D721Med (cell line): Measurements from ENCODE around the gene NT5C3B.

Experiments used
- DNase-seq: peaks from one replicate; pipeline ENCODE4 v3.0.0; 2011; ENCODE audit warnings: low spot score; ENCODE audit not compliant: insufficient read length
- FAIRE-seq: peaks from 2 replicates; lab custom pipeline; 2011; peaks lifted over from hg19 to GRCh38; lab: Jason Lieb, UNC
- TF ChIP-seq, protein P1 (sequence below): IDR thresholded peaks from 2 replicates; pipeline ENCODE4 v1.5.1; 2012; ENCODE audit warnings: mild to moderate bottlenecking, control low read depth; ENCODE audit not compliant: insufficient read depth; ENCODE audit errors: missing control alignments

The NT5C3B gene

DNA sequence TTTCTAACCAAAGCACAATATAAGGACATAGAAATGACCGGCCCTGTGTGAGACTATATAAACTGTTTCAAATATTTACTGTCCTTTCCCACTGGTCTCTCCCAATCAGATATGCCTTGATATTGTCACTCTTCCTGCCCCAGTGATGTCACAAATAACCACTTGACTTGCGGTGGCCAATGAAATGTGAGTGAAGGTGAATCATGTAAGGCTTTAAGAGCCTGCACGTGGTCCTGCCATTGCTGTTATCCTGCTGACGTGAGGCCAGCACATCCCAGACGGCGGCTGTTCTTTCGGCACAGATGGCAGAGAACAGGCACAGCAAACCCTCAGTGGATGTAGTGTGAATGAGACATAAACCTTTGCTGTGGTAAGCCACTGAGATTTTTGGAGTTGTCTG lies 34.6 kb upstream of the NT5C3B start:
- FAIRE-seq: no peak
- no peak for DNase-seq
- TF ChIP-seq, protein P1, sequence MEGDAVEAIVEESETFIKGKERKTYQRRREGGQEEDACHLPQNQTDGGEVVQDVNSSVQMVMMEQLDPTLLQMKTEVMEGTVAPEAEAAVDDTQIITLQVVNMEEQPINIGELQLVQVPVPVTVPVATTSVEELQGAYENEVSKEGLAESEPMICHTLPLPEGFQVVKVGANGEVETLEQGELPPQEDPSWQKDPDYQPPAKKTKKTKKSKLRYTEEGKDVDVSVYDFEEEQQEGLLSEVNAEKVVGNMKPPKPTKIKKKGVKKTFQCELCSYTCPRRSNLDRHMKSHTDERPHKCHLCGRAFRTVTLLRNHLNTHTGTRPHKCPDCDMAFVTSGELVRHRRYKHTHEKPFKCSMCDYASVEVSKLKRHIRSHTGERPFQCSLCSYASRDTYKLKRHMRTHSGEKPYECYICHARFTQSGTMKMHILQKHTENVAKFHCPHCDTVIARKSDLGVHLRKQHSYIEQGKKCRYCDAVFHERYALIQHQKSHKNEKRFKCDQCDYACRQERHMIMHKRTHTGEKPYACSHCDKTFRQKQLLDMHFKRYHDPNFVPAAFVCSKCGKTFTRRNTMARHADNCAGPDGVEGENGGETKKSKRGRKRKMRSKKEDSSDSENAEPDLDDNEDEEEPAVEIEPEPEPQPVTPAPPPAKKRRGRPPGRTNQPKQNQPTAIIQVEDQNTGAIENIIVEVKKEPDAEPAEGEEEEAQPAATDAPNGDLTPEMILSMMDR: no peak

DNA sequence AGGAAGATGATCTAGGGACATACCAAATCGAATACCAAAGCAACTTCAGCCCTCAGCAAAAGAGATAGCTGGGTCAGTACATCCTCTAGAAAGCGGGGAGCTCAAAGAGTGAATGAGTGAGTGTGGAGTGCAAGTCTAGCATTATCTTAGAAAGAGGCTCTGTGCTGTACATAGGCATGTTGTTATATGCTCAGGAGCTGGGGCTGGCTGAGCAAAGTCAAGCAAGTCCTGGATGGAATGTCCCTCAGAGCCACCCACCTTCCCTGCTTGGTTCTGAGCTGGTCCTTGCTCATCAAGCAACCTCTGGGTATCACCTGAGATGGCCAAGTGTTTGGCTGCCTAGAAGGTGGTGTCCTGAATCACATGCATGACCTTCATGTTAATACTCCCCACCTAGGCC lies 34.1 kb upstream of the NT5C3B start:
- DNase-seq: no peak
- TF ChIP-seq, protein P1: no peak
- FAIRE-seq: no peak

DNA sequence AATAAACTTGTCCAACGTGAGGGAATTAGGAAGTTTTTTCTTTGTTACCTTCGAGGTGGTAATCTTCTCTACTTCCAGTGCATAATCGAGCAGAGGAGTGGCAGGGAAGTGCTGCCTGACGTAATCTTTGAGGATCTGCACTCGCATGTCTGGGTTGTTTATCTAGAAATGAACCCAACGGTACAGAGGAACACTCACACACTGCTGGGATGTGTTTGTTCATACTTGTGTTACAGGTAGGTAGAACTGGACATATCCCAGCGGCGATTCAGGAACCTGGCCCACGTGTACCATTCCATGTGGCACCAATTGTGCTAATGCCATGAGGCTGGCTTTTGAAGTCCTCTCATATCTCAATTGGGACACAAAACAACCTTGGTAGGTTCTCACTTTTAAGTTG lies 33.4 kb upstream of the NT5C3B start:
- DNase-seq (no peak), FAIRE-seq (no peak)
- TF ChIP-seq, protein P1: no peak

DNA sequence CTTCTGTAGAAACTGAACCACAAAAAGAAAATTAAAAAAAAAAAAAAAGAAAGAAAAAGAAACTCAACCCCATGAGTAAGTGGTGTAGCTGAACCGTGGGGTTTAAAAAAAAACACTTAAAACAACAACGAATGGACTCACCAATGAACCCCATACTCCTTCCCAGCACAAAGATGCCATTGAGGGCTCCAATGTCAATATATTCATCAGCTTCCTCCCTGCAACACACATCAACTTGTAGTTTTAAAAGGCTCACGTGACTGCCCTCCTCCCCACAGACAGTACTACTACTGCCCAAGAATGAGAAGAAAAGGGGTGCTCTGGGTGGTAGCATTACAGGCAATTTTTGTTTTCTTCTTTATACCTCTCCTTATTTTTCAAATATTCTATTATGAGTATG lies 32.5 kb upstream of the NT5C3B start:
- DNase-seq (no peak), FAIRE-seq (no peak)
- TF ChIP-seq, protein P1: no peak

DNA sequence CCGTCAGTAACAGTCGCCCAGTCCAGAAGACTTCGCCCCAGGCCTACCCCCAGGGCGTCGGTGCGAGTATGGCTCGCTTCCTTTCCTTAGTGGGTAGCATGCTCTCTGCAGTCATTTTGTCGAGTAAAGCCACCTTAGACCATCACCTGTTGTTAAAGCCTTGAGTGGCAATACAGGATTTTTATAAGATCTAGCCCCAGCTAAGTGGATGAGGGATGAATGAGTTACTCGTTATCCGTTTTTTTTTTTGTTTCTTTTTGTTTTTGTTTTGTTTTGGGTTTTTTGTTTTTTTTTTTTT lies 29.5 kb upstream of the NT5C3B start:
- DNase-seq (no peak), FAIRE-seq (no peak)
- TF ChIP-seq, protein P1: no peak

DNA sequence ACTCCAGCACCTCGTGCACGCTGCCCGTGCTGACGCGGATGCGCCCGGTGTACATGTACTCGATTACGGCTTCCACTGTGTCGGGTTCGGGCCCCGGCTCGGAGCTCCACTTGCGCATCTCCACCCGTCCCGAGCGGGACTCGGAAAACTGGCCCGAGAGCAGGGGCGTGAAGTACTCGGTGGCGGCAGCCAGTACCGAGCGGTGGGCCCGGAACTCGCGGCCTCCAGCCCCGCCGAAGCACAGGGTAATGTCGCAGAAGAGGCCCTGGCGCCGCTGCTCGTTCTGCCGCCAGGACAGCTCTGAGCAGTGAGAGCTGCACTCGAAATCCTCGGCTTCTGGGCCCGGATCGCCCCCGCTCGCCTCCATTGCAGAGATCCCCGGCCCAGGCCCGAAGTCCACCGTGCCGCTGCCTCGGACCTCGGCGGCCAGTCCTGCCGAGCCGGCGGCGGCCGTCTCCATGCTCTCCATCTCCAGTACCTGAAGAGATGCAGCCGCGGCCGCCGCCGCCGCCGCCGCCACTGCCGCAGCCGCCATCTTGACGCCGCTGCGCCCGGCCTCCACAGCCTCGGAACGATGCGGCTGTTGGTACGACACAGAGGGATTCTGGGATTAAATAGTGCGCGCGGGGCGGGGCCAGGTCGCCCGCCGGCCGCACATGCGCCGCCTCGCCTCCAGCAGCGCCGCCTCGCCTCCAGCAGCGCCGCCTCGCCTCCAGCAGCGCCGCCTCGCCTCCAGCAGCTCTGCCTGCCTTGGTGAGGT lies 29.0 kb upstream of the NT5C3B start, which contains the start of gene KLHL11:
Gene KLHL11, minus strand, starts transcription at position 588 of the 760 bp plus-strand sequence. Its CDS starts 53 bp downstream, at position 535.
- TF ChIP-seq, protein P1: no peak
- DNase-seq (peak; percentile 80), FAIRE-seq (no peak)

DNA sequence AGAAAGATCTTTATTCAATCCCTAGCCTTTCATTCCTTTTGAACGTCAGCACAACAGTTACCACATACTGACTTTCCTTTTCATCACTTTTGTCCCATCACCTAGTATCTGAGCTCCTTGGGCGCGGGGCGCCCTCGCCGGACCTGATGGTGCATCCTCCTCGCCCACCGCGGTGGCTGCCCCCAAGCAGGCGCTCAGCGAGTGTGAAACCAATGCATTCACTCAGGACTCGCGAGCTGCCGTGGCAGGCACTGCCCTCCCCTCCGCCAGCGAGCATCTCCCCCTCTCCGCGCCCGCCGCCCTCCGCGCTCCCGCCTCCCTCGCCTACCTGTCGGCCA lies 28.4 kb upstream of the NT5C3B start:
- TF ChIP-seq, protein P1: no peak
- DNase-seq (no peak), FAIRE-seq (no peak)
